GM19452 (cell line): ENCODE measurements around the gene RNF150.

Source experiments
- ATAC-seq: cut with Tn5 transposase; IDR thresholded peaks from one replicate; pipeline ENCODE4 v1.9.1; 2021; ENCODE audit not compliant: unreplicated experiment

Gene RNF150

DNA sequence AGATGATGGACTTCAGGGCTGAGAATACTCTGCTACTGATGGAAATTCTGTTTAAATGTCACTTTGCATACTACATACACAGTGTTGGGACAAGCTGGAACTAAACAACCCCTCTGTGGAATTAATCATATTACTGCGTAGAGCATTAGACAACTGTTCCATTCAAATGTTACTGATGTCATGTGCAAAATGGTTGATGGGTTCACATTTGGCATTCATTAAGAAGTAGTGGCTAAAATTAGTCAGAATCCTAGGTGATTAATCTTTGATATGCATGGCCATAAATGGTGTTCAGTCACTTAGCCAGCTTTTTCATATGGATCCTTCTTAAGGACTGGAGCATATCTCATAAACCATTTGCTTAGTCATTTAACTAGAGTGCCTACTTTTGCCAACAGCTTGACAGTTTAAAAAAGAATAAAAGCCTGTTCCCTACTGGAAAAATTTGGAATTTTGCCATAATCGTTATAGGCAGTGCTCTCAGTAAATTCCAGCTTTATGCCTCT is 105.2 kb downstream of the RNF150 start:
- no peak for ATAC-seq

DNA sequence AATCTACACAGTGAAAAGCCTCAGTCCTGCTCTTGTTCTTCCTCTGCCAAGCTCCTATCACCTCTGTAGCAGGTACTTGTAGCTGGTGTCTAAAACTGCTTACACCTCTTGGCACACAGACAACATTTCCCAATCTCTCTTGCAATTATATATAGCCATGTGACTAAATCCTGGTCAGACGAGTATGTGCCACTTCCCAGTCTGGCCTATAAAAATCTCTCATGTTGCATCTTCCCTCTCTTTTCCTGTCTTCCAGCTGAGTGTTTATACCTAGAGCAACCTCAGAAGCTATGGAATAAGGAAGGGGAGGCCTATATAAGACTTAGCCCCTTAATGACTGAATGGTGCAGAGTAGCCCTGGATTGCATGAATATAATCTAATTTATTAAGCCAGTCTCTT is 105.8 kb downstream of the RNF150 start:
- ATAC-seq, result no peak

GRCh38 chr4:141026900-141027299 is 106.4 kb downstream of the RNF150 start:
- ATAC-seq, result no peak

- no peak for ATAC-seq
Measured at GRCh38 chr4:141023051-141023450, 110.2 kb downstream of the RNF150 start.

DNA sequence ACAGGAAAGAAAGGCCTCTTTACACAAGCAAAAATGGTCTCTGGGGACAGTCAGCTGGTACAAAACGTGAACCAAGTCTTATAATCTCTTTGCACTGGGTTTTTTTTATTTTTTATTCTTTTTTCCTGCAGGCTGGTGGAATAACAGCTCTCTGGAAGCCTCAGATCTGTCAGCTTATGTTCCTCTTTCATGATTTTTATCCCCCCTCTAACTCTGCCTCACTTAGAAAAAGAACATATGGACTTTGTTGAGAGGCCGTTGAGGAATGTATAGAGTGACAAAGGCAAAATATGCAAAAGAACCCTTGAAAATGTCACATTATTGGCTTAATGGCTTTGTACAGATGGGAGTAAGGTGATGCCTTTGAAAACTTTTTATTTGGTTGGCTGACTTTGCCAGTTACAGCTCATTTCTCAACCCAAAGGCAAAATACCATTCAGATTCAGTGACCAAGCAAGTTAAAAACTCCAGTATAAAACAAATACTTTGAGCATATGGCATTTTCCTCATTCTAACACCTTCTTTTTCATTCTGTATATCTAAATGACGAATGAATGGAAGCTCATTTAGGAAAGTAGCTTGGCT is 111.1 kb downstream of the RNF150 start:
- ATAC-seq, result no peak

DNA sequence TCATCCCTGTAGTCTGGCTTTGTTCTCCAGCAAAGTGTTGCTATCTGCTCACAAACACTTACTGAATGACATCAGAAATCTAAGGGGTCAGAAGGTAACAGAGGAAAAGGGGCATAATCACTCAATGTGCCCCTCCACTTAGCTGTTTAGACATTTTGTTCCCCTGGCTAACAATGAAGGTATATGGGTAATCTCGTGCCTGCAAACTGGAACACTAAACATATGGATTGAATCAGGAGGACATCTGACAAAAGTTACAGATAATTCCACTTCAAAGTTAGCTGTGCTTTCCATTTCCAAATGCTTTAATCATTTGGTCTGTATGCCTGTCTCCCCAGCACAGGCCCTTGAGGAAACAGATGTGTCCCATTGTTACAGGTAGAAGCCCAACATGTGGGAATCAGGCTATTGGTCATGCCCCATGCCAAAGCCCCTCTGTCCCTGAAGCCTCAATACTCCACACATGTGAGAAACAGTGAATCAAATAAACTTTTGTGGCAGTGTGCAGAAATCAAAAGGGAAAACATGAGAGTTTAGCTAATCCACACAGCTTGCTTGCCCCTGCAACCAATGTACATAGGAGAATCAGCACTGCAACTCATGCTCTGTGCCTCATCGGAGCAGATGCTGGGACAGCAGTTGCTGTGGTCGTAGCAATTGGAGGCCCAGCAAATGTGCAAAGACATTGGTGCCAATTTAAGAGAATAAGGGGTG is 111.7 kb downstream of the RNF150 start:
- no peak for ATAC-seq

GRCh38 chr4:141020801-141021261 is 112.4 kb downstream of the RNF150 start:
- no peak for ATAC-seq

DNA sequence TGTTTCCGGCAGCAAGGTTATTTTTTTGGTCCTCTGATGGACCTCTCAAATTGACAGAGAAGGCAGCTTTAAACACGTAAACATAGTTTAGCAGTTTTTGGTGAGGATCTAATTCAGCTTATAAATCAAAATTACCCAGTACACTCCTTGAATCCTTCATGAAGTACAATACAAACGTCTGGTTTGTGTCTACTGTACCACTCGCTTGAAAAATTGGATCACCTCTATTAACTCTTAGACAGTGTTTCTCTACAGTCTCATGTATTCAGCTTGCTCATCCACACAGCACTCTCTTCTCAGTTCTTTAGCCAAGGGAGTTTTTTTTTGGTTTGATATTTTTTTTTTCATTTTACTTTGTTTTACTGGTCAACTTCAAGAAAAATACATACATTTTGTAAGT is 113.5 kb downstream of the RNF150 start:
- no peak for ATAC-seq

DNA sequence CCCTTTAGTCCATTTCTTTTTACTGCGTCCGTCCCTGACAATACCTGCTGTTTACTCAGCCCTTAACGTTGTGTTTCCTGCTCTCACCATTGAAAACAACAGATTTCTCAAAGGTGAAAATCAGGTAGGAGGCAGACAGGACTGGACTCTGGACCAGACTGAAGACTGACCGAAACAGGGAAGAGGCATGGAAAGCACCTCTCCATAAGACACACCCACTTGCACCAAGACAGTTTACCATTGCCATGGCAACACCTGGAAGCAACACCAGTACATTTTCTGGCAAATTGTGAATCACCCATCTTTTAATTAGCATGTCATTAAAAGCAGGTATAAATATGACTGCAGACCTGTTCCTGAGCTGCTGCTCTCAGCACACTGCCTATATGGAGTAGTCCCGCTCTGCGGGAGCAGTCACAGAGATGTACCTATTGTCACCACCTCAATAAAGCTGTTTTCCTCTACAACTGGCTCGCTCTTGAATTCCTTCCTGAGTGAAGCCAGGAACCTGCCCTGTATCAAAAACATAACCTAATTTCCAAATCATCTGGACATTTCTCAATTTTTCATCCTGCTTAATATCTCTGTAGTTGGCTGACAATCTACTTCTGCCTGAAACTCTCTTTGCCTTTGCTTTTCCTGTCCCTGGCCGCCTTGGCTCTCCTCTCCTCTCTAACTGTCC is 117.0 kb downstream of the RNF150 start:
- ATAC-seq, result no peak

- ATAC-seq, result no peak
Measured at GRCh38 chr4:141013899-141014298, 119.4 kb downstream of the RNF150 start.

DNA sequence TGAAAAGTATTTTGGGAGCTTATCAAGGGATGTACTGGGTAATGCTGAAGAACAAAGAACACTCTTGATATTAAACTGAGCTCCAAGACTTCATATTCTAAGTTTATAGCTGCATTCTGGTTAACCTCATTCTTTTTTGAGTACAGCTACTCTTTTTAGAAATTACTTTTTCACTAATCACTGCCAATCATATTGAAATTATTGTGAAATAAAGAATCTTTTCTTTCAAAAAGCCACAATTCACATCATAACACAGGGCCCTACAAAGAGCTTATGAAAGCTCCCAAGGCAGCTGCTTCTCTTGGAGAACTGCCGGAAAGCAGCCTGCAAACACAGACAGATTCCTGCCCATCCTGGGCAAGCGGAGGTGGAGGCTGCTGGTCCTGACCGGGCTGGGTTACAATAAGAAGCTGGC is 121.4 kb downstream of the RNF150 start:
- no peak for ATAC-seq

- no peak for ATAC-seq
Measured at GRCh38 chr4:141009931-141010330, 123.3 kb downstream of the RNF150 start.

DNA sequence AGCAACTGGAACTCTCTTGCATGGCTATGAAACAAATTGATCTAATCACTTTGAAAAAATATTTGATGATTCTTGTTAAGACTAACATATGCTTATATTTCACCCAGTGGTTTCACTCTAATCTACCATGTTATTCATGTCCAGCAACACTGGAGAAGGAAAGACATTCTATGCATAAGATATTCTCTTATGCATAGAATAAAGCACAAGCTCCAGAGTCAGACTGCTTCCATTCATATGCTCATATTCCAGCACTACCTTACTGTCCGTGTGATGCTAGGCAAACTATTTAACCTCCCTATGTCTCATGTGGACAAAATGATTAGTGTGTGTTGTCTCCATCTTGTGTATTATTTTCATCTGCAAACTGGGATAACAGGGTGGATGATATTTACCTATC is 124.1 kb downstream of the RNF150 start:
- ATAC-seq, result no peak

- no peak for ATAC-seq
Measured at GRCh38 chr4:141006242-141006802, 126.9 kb downstream of the RNF150 start.

- ATAC-seq, result no peak
Measured at GRCh38 chr4:141004823-141005222, 128.4 kb downstream of the RNF150 start.

GRCh38 chr4:141003193-141003592 is 130.1 kb downstream of the RNF150 start:
- ATAC-seq, result no peak

- no peak for ATAC-seq
Measured at GRCh38 chr4:141002323-141002805, 130.9 kb downstream of the RNF150 start.

GRCh38 chr4:140996766-140997165 is 136.5 kb downstream of the RNF150 start:
- no peak for ATAC-seq

DNA sequence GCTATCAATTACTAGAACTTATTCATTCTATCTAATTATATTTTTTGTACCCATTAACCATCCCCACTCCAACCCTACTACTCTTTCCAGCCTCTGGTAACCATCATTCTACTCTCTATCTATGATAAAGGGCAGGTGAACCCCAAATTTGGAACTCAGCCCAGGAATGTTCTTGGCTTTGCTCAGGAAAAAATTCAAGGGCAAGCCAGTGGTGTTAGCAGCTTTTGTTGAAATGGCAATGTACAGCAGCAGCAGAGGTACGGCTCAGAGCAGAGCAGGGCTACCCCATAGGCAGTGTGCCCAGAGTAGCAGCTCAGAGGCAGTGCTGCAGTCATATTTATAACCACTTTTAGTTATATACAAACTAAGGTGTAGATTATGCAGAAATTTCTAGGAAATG is 138.2 kb downstream of the RNF150 start:
- no peak for ATAC-seq

DNA sequence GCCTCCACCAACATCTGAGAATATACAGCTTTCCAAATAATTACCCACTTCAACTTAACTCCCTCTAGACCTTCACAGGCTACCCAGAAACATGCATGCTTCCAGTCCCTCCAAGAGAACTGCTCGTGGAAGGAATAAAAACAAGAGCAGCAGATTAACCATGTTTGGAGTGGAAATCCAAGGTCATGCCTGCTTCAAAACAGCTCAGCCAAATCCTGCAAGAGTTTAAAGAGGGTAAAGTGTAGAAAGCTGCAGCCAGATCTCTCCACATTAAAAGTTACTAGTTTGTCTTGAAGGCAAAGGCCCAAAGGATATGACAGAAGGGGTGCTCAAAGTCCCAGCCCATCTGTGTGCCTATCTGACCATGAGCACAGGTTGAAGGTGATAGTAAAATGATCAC is 139.3 kb downstream of the RNF150 start:
- ATAC-seq, result no peak

GRCh38 chr4:140993370-140993769 is 139.9 kb downstream of the RNF150 start:
- no peak for ATAC-seq

- no peak for ATAC-seq
Measured at GRCh38 chr4:140989944-140990343, 143.3 kb downstream of the RNF150 start.
